WTC11 (cell line): ENCODE measurements around the gene IPCEF1. TPM values are rescaled to one million over a fixed set of nuclear protein-coding genes. Genes with fewer than 3 reads are reported as not detected.

Experiments
- ATAC-seq: fragments of 200-7000 bp; cut with Tn5 transposase; 2 replicates; pipeline ENCODE4 v1.10.0; 2021; ENCODE audit warnings: mild to moderate bottlenecking, moderate library complexity
- CTCF ChIA-PET: fragments of 300-600 bp; sonication (Branson Sonifier 250); formaldehyde crosslinking; loops from one replicate; lab custom pipeline; 2021; ENCODE audit warnings: antibody characterized with exemption; lab: Charles Lee
- POLR2A ChIA-PET: fragments of 350-600 bp; sonication (Branson Sonifier 250); formaldehyde crosslinking; loops from one replicate; lab custom pipeline; 2021; ENCODE audit warnings: antibody characterized with exemption; lab: Charles Lee
- DNase-seq: peaks from one replicate; pipeline ENCODE4 v3.0.0; 2021; ENCODE audit warnings: low spot score
- H3K27ac Mint-ChIP-seq: 2 replicates; pipeline ENCODE4 v1.8.0; 2021; ENCODE audit warnings: mixed read lengths
- H3K27me3 Mint-ChIP-seq: 2 replicates; pipeline ENCODE4 v1.8.0; 2021; ENCODE audit warnings: low read depth, mild to moderate bottlenecking, moderate library complexity, mixed read lengths
- H3K36me3 Mint-ChIP-seq: 2 replicates; pipeline ENCODE4 v1.8.0; 2021; ENCODE audit warnings: mixed read lengths
- H3K4me1 Mint-ChIP-seq: 2 replicates; pipeline ENCODE4 v1.8.0; 2022; ENCODE audit warnings: mixed read lengths
- H3K4me3 Mint-ChIP-seq: 2 replicates; pipeline ENCODE4 v1.8.0; 2021; ENCODE audit warnings: mild to moderate bottlenecking, moderate library complexity, mixed read lengths
- H3K9me3 Mint-ChIP-seq: 2 replicates; pipeline ENCODE4 v1.8.0; 2021; ENCODE audit warnings: mixed read lengths
- EMX1 ChIP-seq: fragments of 250-450 bp; sonication (Bioruptor Pico); IDR thresholded peaks from 2 replicates; pipeline ENCODE4 v1.8.0; 2021; ENCODE audit warnings: mild to moderate bottlenecking
- FOXP1 ChIP-seq: sonication (generic); formaldehyde crosslinking; IDR thresholded peaks from 2 replicates; pipeline ENCODE4 v1.8.0; 2022; ENCODE audit warnings: missing genetic modification reagents, mild to moderate bottlenecking, moderate library complexity, borderline replicate concordance
- HMGA2 ChIP-seq: fragments of 250-450 bp; sonication (Bioruptor Pico); IDR thresholded peaks from 2 replicates; pipeline ENCODE4 v1.4.0; 2021; ENCODE audit warnings: mild to moderate bottlenecking, moderate library complexity
- NFYB ChIP-seq: sonication (generic); formaldehyde crosslinking; conservative IDR thresholded peaks from 2 replicates; pipeline ENCODE4 v1.8.0; 2022; ENCODE audit warnings: low read depth, missing genetic modification reagents
- OVOL2 ChIP-seq: fragments of 250-450 bp; sonication (Bioruptor Pico); IDR thresholded peaks from 2 replicates; pipeline ENCODE4 v1.9.0; 2021; ENCODE audit warnings: mild to moderate bottlenecking, borderline replicate concordance
- RELA ChIP-seq: sonication (generic); formaldehyde crosslinking; IDR thresholded peaks from 2 replicates; pipeline ENCODE4 v1.8.1; 2022; ENCODE audit warnings: missing genetic modification reagents, mild to moderate bottlenecking, borderline replicate concordance
- RORB ChIP-seq: fragments of 250-450 bp; sonication (Bioruptor Pico); IDR thresholded peaks from 2 replicates; pipeline ENCODE4 v1.9.0; 2021; ENCODE audit warnings: mild to moderate bottlenecking
- ZMAT4 ChIP-seq: fragments of 250-450 bp; sonication (Bioruptor Pico); IDR thresholded peaks from 2 replicates; pipeline ENCODE4 v1.9.0; 2021; ENCODE audit warnings: mild to moderate bottlenecking
- total RNA-seq: library from RNA; stranded (reverse); gene quantifications from 3 replicates; pipeline ENCODE4 v1.2.3, GENCODE V29; 2021
- TF ChIP-seq, protein P1 (sequence below): sonication (generic); formaldehyde crosslinking; IDR thresholded peaks from 2 replicates; pipeline ENCODE4 v1.8.1; 2023; ENCODE audit warnings: mild to moderate bottlenecking, missing genetic modification reagents
- TF ChIP-seq, protein P2 (sequence below): sonication (generic); formaldehyde crosslinking; IDR thresholded peaks from 2 replicates; pipeline ENCODE4 v1.8.1; 2022; ENCODE audit warnings: mild to moderate bottlenecking, missing genetic modification reagents, moderate library complexity, borderline replicate concordance
- TF ChIP-seq, protein P3 (sequence below): sonication (generic); formaldehyde crosslinking; IDR thresholded peaks from 2 replicates; pipeline ENCODE4 v1.8.1; 2022; ENCODE audit warnings: low read depth, missing genetic modification reagents, borderline replicate concordance
- TF ChIP-seq, protein P4 (sequence below): sonication (generic); formaldehyde crosslinking; IDR thresholded peaks from 2 replicates; pipeline ENCODE4 v1.8.1; 2023; ENCODE audit warnings: mild to moderate bottlenecking, missing genetic modification reagents
- TF ChIP-seq, protein P5 (sequence below): fragments of 250-450 bp; sonication (Bioruptor Pico); IDR thresholded peaks from 2 replicates; pipeline ENCODE4 v1.9.0; 2021; ENCODE audit warnings: mild to moderate bottlenecking

The IPCEF1 gene
- total RNA-seq, 1 experiment from 2014 or later = 1.3 TPM

- CTCF ChIA-PET = no interaction called here
These were observed 11.5 kb upstream of the IPCEF1 start for GRCh38 chr6:154367839-154368695.

GRCh38 chr6:154367336-154367735 is 10.7 kb upstream of the IPCEF1 start:
- no peaks in the 10 kb centered on the region for H3K4me1 Mint-ChIP-seq
- no peak overlapping the region for H3K4me3 Mint-ChIP-seq
- H3K36me3 Mint-ChIP-seq = no peaks in the 10 kb centered on the region
- CTCF ChIA-PET = no interaction called here
- DNase-seq (no peak), ATAC-seq (no peak)
- H3K9me3 Mint-ChIP-seq = no peaks in the 10 kb centered on the region
- no peak overlapping the region for H3K27ac Mint-ChIP-seq
- no peaks in the 10 kb centered on the region for H3K27me3 Mint-ChIP-seq
- TF ChIP-seq, protein P1, sequence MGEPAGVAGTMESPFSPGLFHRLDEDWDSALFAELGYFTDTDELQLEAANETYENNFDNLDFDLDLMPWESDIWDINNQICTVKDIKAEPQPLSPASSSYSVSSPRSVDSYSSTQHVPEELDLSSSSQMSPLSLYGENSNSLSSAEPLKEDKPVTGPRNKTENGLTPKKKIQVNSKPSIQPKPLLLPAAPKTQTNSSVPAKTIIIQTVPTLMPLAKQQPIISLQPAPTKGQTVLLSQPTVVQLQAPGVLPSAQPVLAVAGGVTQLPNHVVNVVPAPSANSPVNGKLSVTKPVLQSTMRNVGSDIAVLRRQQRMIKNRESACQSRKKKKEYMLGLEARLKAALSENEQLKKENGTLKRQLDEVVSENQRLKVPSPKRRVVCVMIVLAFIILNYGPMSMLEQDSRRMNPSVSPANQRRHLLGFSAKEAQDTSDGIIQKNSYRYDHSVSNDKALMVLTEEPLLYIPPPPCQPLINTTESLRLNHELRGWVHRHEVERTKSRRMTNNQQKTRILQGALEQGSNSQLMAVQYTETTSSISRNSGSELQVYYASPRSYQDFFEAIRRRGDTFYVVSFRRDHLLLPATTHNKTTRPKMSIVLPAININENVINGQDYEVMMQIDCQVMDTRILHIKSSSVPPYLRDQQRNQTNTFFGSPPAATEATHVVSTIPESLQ (CRISPR knock-in tag) = no peak
- TF ChIP-seq HMGA2 (CRISPR knock-in tag) (no peak), RELA (no peak), RORB (no peak), FOXP1 (no peak), EMX1 (CRISPR knock-in tag) (no peak), OVOL2 (CRISPR knock-in tag) (no peak)
- TF ChIP-seq, protein P2, sequence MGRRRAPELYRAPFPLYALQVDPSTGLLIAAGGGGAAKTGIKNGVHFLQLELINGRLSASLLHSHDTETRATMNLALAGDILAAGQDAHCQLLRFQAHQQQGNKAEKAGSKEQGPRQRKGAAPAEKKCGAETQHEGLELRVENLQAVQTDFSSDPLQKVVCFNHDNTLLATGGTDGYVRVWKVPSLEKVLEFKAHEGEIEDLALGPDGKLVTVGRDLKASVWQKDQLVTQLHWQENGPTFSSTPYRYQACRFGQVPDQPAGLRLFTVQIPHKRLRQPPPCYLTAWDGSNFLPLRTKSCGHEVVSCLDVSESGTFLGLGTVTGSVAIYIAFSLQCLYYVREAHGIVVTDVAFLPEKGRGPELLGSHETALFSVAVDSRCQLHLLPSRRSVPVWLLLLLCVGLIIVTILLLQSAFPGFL (CRISPR knock-in tag) = no peak
- TF ChIP-seq, protein P3, sequence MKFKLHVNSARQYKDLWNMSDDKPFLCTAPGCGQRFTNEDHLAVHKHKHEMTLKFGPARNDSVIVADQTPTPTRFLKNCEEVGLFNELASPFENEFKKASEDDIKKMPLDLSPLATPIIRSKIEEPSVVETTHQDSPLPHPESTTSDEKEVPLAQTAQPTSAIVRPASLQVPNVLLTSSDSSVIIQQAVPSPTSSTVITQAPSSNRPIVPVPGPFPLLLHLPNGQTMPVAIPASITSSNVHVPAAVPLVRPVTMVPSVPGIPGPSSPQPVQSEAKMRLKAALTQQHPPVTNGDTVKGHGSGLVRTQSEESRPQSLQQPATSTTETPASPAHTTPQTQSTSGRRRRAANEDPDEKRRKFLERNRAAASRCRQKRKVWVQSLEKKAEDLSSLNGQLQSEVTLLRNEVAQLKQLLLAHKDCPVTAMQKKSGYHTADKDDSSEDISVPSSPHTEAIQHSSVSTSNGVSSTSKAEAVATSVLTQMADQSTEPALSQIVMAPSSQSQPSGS (CRISPR knock-in tag) = no peak
- TF ChIP-seq, protein P4, sequence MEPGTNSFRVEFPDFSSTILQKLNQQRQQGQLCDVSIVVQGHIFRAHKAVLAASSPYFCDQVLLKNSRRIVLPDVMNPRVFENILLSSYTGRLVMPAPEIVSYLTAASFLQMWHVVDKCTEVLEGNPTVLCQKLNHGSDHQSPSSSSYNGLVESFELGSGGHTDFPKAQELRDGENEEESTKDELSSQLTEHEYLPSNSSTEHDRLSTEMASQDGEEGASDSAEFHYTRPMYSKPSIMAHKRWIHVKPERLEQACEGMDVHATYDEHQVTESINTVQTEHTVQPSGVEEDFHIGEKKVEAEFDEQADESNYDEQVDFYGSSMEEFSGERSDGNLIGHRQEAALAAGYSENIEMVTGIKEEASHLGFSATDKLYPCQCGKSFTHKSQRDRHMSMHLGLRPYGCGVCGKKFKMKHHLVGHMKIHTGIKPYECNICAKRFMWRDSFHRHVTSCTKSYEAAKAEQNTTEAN (CRISPR knock-in tag) = no peak
- TF ChIP-seq, protein P5, sequence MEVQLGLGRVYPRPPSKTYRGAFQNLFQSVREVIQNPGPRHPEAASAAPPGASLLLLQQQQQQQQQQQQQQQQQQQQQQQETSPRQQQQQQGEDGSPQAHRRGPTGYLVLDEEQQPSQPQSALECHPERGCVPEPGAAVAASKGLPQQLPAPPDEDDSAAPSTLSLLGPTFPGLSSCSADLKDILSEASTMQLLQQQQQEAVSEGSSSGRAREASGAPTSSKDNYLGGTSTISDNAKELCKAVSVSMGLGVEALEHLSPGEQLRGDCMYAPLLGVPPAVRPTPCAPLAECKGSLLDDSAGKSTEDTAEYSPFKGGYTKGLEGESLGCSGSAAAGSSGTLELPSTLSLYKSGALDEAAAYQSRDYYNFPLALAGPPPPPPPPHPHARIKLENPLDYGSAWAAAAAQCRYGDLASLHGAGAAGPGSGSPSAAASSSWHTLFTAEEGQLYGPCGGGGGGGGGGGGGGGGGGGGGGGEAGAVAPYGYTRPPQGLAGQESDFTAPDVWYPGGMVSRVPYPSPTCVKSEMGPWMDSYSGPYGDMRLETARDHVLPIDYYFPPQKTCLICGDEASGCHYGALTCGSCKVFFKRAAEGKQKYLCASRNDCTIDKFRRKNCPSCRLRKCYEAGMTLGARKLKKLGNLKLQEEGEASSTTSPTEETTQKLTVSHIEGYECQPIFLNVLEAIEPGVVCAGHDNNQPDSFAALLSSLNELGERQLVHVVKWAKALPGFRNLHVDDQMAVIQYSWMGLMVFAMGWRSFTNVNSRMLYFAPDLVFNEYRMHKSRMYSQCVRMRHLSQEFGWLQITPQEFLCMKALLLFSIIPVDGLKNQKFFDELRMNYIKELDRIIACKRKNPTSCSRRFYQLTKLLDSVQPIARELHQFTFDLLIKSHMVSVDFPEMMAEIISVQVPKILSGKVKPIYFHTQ (CRISPR knock-in tag) = no peak
- TF ChIP-seq, all 79 proteins: peak for 0
- POLR2A ChIA-PET = interaction anchor here (0.6 kb wide), 1 partner anchor 24 kb away, joined by 4 read pairs; no protein-coding TSS in a partner anchor

More at GRCh38 chr6:154367839-154368695, 11.5 kb upstream of the IPCEF1 start:
- Mint-ChIP-seq H3K27ac (no peak overlapping the region), H3K4me3 (no peak overlapping the region), H3K4me1 (no peaks in the 10 kb centered on the region), H3K36me3 (no peaks in the 10 kb centered on the region), H3K9me3 (no peaks in the 10 kb centered on the region), H3K27me3 (no peaks in the 10 kb centered on the region)
- ATAC-seq = no peak
- POLR2A ChIA-PET = no interaction called here
- no peak for TF ChIP-seq NFYB (CRISPR knock-in tag)
- TF ChIP-seq ZMAT4 (CRISPR knock-in tag) = no peak
- DNase-seq = no peak
